Thyroid gland (tissue), 4 donors: ENCODE data around the gene IFT122. TPM values are rescaled to one million over a fixed set of nuclear protein-coding genes. Genes with fewer than 3 reads are reported as not detected.

Source experiments
- DNase-seq, 2 donors: peaks; one replicate each; pipeline ENCODE4 v3.0.0-alpha.2; 2019
- H3K27ac ChIP-seq, 3 donors: fragments of 200-600 bp; sonication (generic); 1 replicate in 2 of 3; 2 replicates in 1 of 3; pipeline ENCODE4 v1.5.1; 2016 to 2019; ENCODE audit warnings: mild to moderate bottlenecking in 1 of 3, moderate library complexity in 1 of 3
- H3K27me3 ChIP-seq: fragments of 200-600 bp; sonication (generic); one replicate; pipeline ENCODE4 v1.5.1; 2019
- H3K36me3 ChIP-seq, 2 donors: fragments of 200-600 bp; sonication (generic); one replicate each; pipeline ENCODE4 v1.5.1; 2016 to 2019
- H3K4me1 ChIP-seq, 2 donors: fragments of 200-600 bp; sonication (generic); one replicate each; pipeline ENCODE4 v1.5.1; 2017 to 2019
- H3K4me3 ChIP-seq, 3 donors: fragments of 200-600 bp; sonication (generic); replicated peaks in 1 of 3; 1 replicate in 2 of 3; 2 replicates in 1 of 3; pipeline ENCODE4 v1.5.1; 2016; ENCODE audit warnings: mild to moderate bottlenecking in 1 of 3
- H3K9me3 ChIP-seq: fragments of 200-600 bp; sonication (generic); one replicate; pipeline ENCODE4 v1.5.1; 2017
- POLR2A ChIP-seq, 2 donors: fragments of 450-650 bp; IDR thresholded peaks; one replicate each; pipeline ENCODE4 v1.6.1; 2017; ENCODE audit warnings: antibody characterized with exemption in 2 of 2, mild to moderate bottlenecking in 2 of 2, moderate library complexity in 1 of 2
- WGBS, 2 donors: methylation state at CpG; one replicate each; pipeline ENCODE4 v1.1.5; 2017; 5-methylcytosine and 5-hydroxymethylcytosine counted together
- intact Hi-C: fragments of 100-400 bp; cut with DNase I; formaldehyde crosslinking; loops from one replicate; pipeline ENCODE4 v1.15.1; 2023
- total RNA-seq, 4 donors: library from RNA; depleted of rRNA; stranded (reverse); fragments of >200 nt; gene quantifications; one replicate each; pipeline ENCODE4 v1.2.3, GENCODE V29; 2016
- TF ChIP-seq, protein P1 (sequence below), 6 experiments: fragments of 200-600 bp in 3 of 6; fragments of 450-650 bp in 3 of 6; sonication (generic) in 3 of 6; IDR thresholded peaks; one replicate each; pipeline ENCODE4 v1.5.1; 2016 to 2019; ENCODE audit warnings: antibody characterized with exemption in 6 of 6, mild to moderate bottlenecking in 2 of 6, inconsistent platforms in 1 of 6, moderate library complexity in 1 of 6

The IFT122 gene
- total RNA-seq, 4 donors from 2014 or later: 40.7 to 67.9 (median 46.7) TPM

- Histone ChIP-seq H3K9me3 (no peaks in the 10 kb centered on the region), H3K27ac (no peak overlapping the region), H3K36me3 (no peaks in the 10 kb centered on the region), H3K4me1 (peaks cover 0 to 6% of the 10 kb centered on the region in 2 donors), H3K27me3 (no peaks in the 10 kb centered on the region), H3K4me3 (no peak overlapping the region)
- intact Hi-C loops: no loop called here
- WGBS, 2 donors: 83% methylated on average over 12 of the region's 12 CpGs
- DNase-seq: no peak
- no peak for TF ChIP-seq POLR2A (IDR thresholded peaks at IDR 0.05)
- TF ChIP-seq, protein P1, sequence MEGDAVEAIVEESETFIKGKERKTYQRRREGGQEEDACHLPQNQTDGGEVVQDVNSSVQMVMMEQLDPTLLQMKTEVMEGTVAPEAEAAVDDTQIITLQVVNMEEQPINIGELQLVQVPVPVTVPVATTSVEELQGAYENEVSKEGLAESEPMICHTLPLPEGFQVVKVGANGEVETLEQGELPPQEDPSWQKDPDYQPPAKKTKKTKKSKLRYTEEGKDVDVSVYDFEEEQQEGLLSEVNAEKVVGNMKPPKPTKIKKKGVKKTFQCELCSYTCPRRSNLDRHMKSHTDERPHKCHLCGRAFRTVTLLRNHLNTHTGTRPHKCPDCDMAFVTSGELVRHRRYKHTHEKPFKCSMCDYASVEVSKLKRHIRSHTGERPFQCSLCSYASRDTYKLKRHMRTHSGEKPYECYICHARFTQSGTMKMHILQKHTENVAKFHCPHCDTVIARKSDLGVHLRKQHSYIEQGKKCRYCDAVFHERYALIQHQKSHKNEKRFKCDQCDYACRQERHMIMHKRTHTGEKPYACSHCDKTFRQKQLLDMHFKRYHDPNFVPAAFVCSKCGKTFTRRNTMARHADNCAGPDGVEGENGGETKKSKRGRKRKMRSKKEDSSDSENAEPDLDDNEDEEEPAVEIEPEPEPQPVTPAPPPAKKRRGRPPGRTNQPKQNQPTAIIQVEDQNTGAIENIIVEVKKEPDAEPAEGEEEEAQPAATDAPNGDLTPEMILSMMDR (IDR thresholded peaks at IDR 0.05): no peak
Observed at GRCh38 chr3:129529436-129530210, 89.6 kb downstream of the IFT122 start.

DNA sequence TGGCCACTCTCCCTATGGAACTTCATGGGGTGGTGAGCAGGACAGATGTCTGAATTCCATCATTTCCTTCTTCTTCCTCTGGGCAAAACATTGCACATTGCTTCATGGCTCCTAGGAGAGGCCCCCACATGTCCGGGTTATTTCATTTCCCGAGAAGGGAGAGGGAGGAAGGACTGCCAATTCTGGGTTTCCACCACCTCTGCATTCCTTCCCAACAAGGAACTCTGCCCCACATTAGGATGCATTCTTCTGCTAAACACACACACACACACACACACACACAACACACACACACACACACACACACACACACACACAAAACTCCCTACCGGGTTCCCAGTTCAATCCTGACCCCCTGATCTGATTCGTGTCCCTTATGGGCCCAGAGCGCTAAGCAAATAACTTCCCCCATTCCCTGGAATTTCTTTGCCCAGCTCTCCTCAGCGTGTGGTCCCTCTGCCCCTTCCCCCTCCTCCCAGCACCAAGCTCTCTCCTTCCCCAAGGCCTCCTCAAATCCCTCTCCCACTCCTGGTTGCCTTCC is 90.3 kb downstream of the IFT122 start:
- Histone ChIP-seq H3K27me3 (no peaks in the 10 kb centered on the region), H3K36me3 (no peaks in the 10 kb centered on the region), H3K4me3 (no peak overlapping the region), H3K27ac (no peak overlapping the region), H3K9me3 (no peaks in the 10 kb centered on the region), H3K4me1 (peaks cover 0 to 7% of the 10 kb centered on the region in 2 donors)
- TF ChIP-seq, protein P1 (IDR thresholded peaks at IDR 0.05): no peak
- TF ChIP-seq POLR2A (IDR thresholded peaks at IDR 0.05): no peak
- WGBS, 2 donors: 34 to 36% methylated on average over 6 of the region's 6 CpGs
- DNase-seq: no peak
- intact Hi-C loops: no loop called here

GRCh38 chr3:129530821-129531220 is 90.8 kb downstream of the IFT122 start:
- 98 to 99% methylated on average over 9 to 13 of the region's 13 CpGs for WGBS, 2 donors
- no peak overlapping the region for H3K4me3 ChIP-seq
- no peaks in the 10 kb centered on the region for H3K27me3 ChIP-seq
- TF ChIP-seq, protein P1 (IDR thresholded peaks at IDR 0.05): no peak
- no peak for TF ChIP-seq POLR2A (IDR thresholded peaks at IDR 0.05)
- intact Hi-C loops: no loop called here
- H3K36me3 ChIP-seq: no peaks in the 10 kb centered on the region
- no peak overlapping the region for H3K27ac ChIP-seq
- no peak for DNase-seq
- no peaks in the 10 kb centered on the region for H3K9me3 ChIP-seq
- H3K4me1 ChIP-seq: peaks cover 0 to 7% of the 10 kb centered on the region in 2 donors

DNA sequence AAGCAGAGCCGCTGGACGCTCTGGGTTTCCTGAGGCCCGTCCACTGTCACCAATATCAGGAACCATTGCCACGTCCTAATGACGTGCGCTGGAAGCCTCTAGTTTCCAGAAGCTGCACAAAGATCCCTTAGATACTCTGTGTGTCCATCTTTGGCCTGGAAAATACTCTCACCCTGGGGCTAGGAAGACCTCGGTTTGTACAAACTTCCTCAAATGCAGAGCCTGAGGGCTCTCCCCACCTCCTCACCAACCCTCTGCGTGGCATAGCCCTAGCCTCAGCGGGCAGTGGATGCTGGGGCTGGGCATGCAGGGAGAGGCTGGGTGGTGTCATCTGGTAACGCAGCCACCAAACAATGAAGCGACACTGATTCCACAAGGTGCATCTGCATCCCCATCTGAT is 91.7 kb downstream of the IFT122 start:
- no peak for DNase-seq
- H3K27ac ChIP-seq: no peak overlapping the region
- peaks cover 0 to 7% of the 10 kb centered on the region in 2 donors for H3K4me1 ChIP-seq
- no peak overlapping the region for H3K4me3 ChIP-seq
- no peaks in the 10 kb centered on the region for H3K9me3 ChIP-seq
- no peaks in the 10 kb centered on the region for H3K27me3 ChIP-seq
- TF ChIP-seq, protein P1 (IDR thresholded peaks at IDR 0.05): no peak
- no peak for TF ChIP-seq POLR2A (IDR thresholded peaks at IDR 0.05)
- intact Hi-C loops: no loop called here
- WGBS, 2 donors: 93 to 95% methylated on average over 10 of the region's 11 CpGs
- no peaks in the 10 kb centered on the region for H3K36me3 ChIP-seq

- intact Hi-C loops: no loop called here
- TF ChIP-seq POLR2A (IDR thresholded peaks at IDR 0.05): no peak
- TF ChIP-seq, protein P1 (IDR thresholded peaks at IDR 0.05): no peak
- DNase-seq: no peak
- Histone ChIP-seq H3K36me3 (no peaks in the 10 kb centered on the region), H3K27ac (no peak overlapping the region), H3K27me3 (no peaks in the 10 kb centered on the region), H3K9me3 (no peaks in the 10 kb centered on the region), H3K4me3 (no peak overlapping the region), H3K4me1 (peaks cover 0 to 7% of the 10 kb centered on the region in 2 donors)
- 97% methylated on average over 19 to 20 of the region's 20 CpGs for WGBS, 2 donors
Observed at GRCh38 chr3:129532261-129532660, 92.2 kb downstream of the IFT122 start.
